Measurements from ENCODE around the gene RAB33B.

- TF ChIP-seq CTCF (IDR thresholded peaks at IDR 0.05) (no peak), EZH2 (IDR thresholded peaks at IDR 0.05) (no peak), EZH2phosphoT487 (IDR thresholded peaks at IDR 0.05) (no peak)
These were observed 17.8 kb upstream of the RAB33B start for GRCh38 chr4:139436122-139436521.
